Mucosa of rectum (tissue), 2 donors: ENCODE results near the gene CSF3.

Source experiments
- H3K27ac ChIP-seq, 2 donors: one replicate each; pipeline ENCODE4 v1.7.0; 2013; ENCODE audit warnings: inconsistent platforms in 2 of 2, low read depth in 2 of 2, low read length in 2 of 2
- H3K27me3 ChIP-seq, 2 donors: one replicate each; pipeline ENCODE4 v1.7.0; 2013; ENCODE audit warnings: low read length in 2 of 2; ENCODE audit not compliant: control insufficient read depth in 2 of 2, insufficient read depth in 2 of 2
- H3K36me3 ChIP-seq, 2 donors: one replicate each; pipeline ENCODE4 v1.7.0; 2013; ENCODE audit warnings: low read length in 2 of 2; ENCODE audit not compliant: control insufficient read depth in 2 of 2, insufficient read depth in 2 of 2
- H3K4me1 ChIP-seq, 2 donors: one replicate each; pipeline ENCODE4 v1.7.0; 2013; ENCODE audit warnings: low read length in 2 of 2, mild to moderate bottlenecking in 1 of 2; ENCODE audit not compliant: control insufficient read depth in 2 of 2, insufficient read depth in 2 of 2
- H3K4me3 ChIP-seq, 2 donors: one replicate each; pipeline ENCODE4 v1.7.0; 2013; ENCODE audit warnings: low read length in 2 of 2
- H3K9ac ChIP-seq, 2 donors: one replicate each; pipeline ENCODE4 v1.7.0; 2013; ENCODE audit warnings: low read length in 2 of 2, low read depth in 1 of 2, mild to moderate bottlenecking in 1 of 2
- H3K9me3 ChIP-seq, 2 donors: one replicate each; pipeline ENCODE4 v1.7.0; 2013; ENCODE audit warnings: low read length in 2 of 2; ENCODE audit not compliant: control insufficient read depth in 2 of 2
- donor health status: healthy.
- donor health status: Normal muscosa, but diverticular disease.

The CSF3 gene

DNA sequence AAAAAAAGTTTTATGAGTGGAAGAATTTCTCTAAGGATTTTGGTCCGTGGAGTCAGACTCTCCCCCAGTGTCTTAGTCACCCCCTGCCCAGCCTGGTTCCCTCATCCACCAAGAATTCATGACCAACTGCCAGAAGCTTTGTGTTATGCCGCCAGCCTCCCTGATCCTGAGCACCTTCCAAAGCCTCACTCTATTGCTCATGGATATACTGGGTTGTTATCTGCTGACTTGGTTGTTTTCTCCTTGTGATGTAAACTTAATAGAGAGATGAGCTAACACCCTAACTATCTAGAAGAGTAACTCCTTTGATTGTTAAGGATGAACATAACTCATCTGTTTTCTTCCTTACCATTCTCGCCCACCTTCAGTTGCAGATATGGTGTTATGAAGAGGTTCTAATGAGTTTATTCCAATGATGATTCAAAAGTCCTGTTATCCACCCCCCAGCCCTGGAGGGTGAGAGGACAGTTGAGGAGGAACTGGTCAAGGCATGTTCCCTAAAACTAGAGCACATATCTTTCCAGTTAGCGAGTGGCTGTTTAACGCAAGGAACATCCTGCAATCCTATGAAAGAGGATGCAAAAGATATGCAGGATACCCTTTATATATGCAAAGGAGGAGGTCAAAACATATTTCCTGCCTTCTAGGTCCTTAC lies 36.1 kb upstream of the CSF3 start:
- H3K27ac ChIP-seq: no peak overlapping the region
- peaks cover under 1% of the 10 kb centered on the region in 2 donors for H3K36me3 ChIP-seq
- H3K4me3 ChIP-seq: no peak overlapping the region
- H3K4me1 ChIP-seq: peaks cover 6 to 20% of the 10 kb centered on the region in 2 donors
- no peaks in the 10 kb centered on the region for H3K27me3 ChIP-seq
- no peak overlapping the region for H3K9ac ChIP-seq
- H3K9me3 ChIP-seq: no peaks in the 10 kb centered on the region

- Histone ChIP-seq H3K36me3 (peaks cover 9% of the 10 kb centered on the region in 2 donors), H3K4me1 (peaks cover 6 to 20% of the 10 kb centered on the region in 2 donors), H3K4me3 (peak overlapping the region; percentile 86 to 92), H3K9ac (peak overlapping the region; percentile 93 to 99), H3K27me3 (no peaks in the 10 kb centered on the region), H3K9me3 (no peaks in the 10 kb centered on the region), H3K27ac (peak overlapping the region; percentile 89 to 91)
These were observed 35.3 kb upstream of the CSF3 start for GRCh38 chr17:39979893-39980350.

DNA sequence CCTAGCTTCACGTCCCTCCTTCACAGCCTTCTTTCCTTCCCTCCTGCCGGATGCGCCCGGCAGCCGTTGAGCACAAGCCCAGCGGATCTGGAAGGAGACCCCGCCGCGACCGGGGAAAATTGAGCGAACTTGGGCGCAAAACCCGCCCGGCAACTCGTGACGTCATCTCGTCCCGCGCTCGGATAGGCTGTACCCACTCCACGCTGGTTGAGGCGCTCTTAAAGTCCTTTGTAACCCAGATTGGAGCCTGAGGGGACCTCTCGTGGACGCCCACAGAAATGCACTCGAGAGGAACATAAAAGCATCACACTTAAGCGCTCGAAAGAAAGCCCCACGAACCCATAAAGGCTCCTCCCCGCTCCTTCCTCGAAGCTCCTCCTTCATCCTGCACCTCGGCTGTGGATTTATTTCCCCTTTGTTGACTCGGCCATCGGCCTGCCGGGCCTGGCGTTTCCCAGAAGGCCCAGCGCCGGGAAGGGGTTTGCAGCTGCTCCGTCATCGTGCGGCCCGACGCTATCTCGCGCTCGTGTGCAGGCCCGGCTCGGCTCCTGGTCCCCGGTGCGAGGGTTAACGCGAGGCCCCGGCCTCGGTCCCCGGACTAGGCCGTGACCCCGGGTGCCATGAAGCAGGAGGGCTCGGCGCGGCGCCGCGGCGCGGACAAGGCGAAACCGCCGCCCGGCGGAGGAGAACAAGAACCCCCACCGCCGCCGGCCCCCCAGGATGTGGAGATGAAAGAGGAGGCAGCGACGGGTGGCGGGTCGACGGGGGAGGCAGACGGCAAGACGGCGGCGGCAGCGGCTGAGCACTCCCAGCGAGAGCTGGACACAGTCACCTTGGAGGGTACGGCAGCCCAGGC lies 34.7 kb upstream of the CSF3 start, which contains the start of gene PSMD3:
TSS of gene PSMD3 (plus strand) at position 457 of the 856 bp plus-strand sequence. CDS start at position 621, 164 bp downstream.
- no peaks in the 10 kb centered on the region for H3K9me3 ChIP-seq
- H3K27ac ChIP-seq: peak within 1 kb of the TSS; percentile 89 to 91
- H3K9ac ChIP-seq: peak within 1 kb of the TSS; percentile 98 to 99
- no peaks in the 10 kb centered on the region for H3K27me3 ChIP-seq
- H3K4me3 ChIP-seq: peak within 1 kb of the TSS; percentile 96 to 99
- peaks cover 6 to 20% of the 10 kb centered on the region in 2 donors for H3K4me1 ChIP-seq
- H3K36me3 ChIP-seq: peaks cover 14 to 15% of the 10 kb centered on the region in 2 donors

DNA sequence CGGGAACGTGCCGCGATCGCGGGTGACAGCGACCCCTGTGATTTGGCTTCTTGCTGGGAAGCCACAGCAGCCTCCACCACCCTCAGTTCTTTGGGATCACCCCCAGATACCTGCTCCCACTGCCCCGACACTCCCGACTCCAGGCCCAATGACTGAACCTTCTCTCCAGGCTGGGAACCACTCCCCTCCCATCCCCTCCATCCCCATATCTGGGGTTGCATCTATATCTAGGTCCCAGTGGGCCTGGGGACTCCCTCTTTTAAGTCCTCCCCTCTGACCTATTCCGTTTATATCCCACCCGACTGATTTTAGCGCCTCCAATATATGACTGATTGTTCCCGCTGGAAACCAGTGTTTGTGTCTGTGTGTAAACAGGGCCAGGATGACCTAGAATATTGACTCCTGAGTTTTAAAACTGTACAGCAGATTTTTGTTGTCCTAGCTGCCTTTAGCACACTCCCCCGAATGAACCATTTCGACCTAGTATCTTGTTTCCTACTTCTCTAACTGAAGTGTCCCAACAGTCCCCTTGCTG lies 34.0 kb upstream of the CSF3 start:
- Histone ChIP-seq H3K27me3 (no peaks in the 10 kb centered on the region), H3K27ac (peak overlapping the region; percentile 89 to 91), H3K4me1 (peaks cover 6 to 20% of the 10 kb centered on the region in 2 donors), H3K9me3 (no peaks in the 10 kb centered on the region), H3K9ac (peak overlapping the region; percentile 98 to 99), H3K36me3 (peaks cover 20 to 22% of the 10 kb centered on the region in 2 donors), H3K4me3 (peak overlapping the region; percentile 96 to 99)

DNA sequence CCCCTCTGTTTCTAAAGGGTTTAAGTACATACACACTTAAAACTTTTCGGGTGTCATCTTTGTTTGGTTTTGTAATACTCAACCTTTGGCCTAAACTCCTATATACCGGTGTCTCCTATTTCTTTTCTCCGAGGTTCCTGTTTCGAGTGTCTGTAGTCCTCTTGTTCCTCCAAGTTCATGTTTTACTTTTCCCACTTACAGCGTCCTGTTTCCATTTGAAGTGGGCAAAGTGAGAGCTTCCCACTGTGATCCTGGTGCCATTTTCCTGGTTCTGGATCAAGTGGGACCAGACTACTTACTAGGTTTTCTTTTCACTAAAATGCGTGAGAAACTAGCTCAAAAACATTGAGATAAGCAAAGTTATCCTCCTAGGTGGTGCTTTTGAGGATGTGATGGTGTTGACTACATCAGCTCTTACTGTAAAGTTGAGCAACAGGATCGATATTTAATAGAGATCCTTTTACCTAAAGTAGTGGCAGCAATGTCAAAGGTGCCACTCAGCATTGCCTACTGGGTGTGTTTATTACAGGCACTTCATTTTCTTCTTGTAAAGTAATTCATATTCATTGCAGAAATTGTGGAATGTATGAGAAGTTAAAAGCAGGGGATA lies 33.4 kb upstream of the CSF3 start:
- peak overlapping the region; percentile 96 to 99 for H3K4me3 ChIP-seq
- H3K9me3 ChIP-seq: no peaks in the 10 kb centered on the region
- no peaks in the 10 kb centered on the region for H3K27me3 ChIP-seq
- peak overlapping the region; percentile 98 to 99 for H3K9ac ChIP-seq
- peak overlapping the region; percentile 89 to 91 for H3K27ac ChIP-seq
- peaks cover 6 to 20% of the 10 kb centered on the region in 2 donors for H3K4me1 ChIP-seq
- H3K36me3 ChIP-seq: peaks cover 26 to 28% of the 10 kb centered on the region in 2 donors

GRCh38 chr17:39988206-39988810 lies 26.9 kb upstream of the CSF3 start:
- Histone ChIP-seq H3K9me3 (no peaks in the 10 kb centered on the region), H3K36me3 (peaks cover 82 to 90% of the 10 kb centered on the region in 2 donors), H3K4me3 (no peak overlapping the region), H3K27ac (no peak overlapping the region), H3K9ac (no peak overlapping the region), H3K27me3 (no peaks in the 10 kb centered on the region), H3K4me1 (no peaks in the 10 kb centered on the region)

DNA sequence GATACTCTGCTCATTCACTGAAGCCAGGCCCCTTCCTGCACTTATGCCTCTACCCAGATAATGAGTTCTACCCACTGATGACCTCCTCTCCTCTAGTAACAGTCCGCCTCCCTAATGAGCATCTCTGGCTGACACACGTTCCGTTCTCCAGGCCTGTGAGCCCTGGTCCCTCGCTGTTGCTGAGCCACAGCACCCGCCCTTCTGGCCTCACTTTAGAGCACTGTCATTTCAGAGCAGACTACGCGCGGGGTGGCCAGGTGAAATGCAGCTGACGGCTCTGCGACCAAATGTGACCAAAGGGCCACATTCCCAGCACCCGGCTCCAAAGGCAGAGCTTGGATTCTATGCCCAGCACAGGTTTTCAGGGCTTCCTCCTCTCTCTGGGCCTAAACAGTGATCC lies 20.8 kb upstream of the CSF3 start:
- H3K4me1 ChIP-seq: peaks cover 4 to 7% of the 10 kb centered on the region in 2 donors
- no peaks in the 10 kb centered on the region for H3K27me3 ChIP-seq
- H3K9ac ChIP-seq: no peak overlapping the region
- H3K9me3 ChIP-seq: no peaks in the 10 kb centered on the region
- H3K4me3 ChIP-seq: no peak overlapping the region
- peaks cover 76 to 82% of the 10 kb centered on the region in 2 donors for H3K36me3 ChIP-seq
- H3K27ac ChIP-seq: peak overlapping the region; percentile 63 to 65

DNA sequence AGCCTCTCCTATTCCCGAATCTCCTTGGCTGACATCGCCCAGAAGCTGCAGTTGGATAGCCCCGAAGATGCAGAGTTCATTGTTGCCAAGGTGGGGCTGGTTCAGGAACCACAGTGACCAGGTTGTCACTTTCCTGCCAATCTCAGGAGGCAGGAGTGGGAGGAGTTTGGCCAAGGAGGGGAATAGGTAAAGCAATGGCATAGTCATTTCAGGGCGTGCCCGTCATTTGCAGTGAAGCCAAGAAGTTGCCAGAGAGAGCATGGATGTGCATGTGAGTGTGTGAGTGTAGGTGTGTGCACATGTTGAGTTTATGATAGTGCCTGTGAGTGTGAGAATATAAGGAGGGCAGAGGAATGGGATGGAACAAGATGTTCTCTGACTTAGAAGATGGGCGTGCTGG lies 19.8 kb upstream of the CSF3 start:
- Histone ChIP-seq H3K36me3 (peaks cover 67 to 72% of the 10 kb centered on the region in 2 donors), H3K4me1 (peaks cover 4 to 7% of the 10 kb centered on the region in 2 donors), H3K27ac (peak overlapping the region; percentile 63 to 65), H3K9me3 (no peaks in the 10 kb centered on the region), H3K27me3 (no peaks in the 10 kb centered on the region), H3K4me3 (no peak overlapping the region), H3K9ac (peak overlapping the region in 1 of 2 donors; percentile 6)

DNA sequence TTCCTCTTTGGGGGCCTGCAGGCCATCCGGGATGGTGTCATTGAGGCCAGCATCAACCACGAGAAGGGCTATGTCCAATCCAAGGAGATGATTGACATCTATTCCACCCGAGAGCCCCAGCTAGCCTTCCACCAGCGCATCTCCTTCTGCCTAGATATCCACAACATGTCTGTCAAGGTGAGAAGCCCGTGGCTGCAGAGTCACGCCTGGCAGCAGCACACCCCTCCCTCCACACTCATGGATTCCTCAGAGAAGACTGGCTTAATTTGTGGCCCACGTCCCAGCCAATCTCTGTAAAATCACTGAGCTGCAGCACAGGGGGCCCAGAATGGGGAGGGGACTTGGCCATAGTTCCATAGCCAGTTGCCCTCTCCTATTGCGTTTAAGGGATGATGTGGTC lies 19.1 kb upstream of the CSF3 start:
- Histone ChIP-seq H3K27ac (no peak overlapping the region), H3K27me3 (no peaks in the 10 kb centered on the region), H3K9ac (no peak overlapping the region), H3K9me3 (no peaks in the 10 kb centered on the region), H3K4me3 (no peak overlapping the region), H3K4me1 (peaks cover 4 to 7% of the 10 kb centered on the region in 2 donors), H3K36me3 (peaks cover 62 to 65% of the 10 kb centered on the region in 2 donors)
